CD14-positive monocyte (primary cell): ENCODE data around the gene PLXNA4. TPM values are rescaled to one million over a fixed set of nuclear protein-coding genes. Genes with fewer than 3 reads are reported as not detected.

ENCODE experiments used
- DNase-seq, 3 donors: peaks; one replicate each; pipeline ENCODE4 v3.0.0-alpha.2; 2011 to 2022
- H2AFZ ChIP-seq: 2 replicates; pipeline ENCODE4 v1.6.0; 2012; ENCODE audit warnings: mild to moderate bottlenecking, low read depth, low read length, inconsistent platforms; ENCODE audit not compliant: insufficient read depth, poor library complexity, severe bottlenecking
- H3K27ac ChIP-seq, 2 donors: 1 replicate in 1 of 2; 2 replicates in 1 of 2; pipeline ENCODE4 v1.5.1; 2012 to 2013; ENCODE audit warnings: low read length in 2 of 2, control low read depth in 1 of 2, inconsistent platforms in 1 of 2, low read depth in 1 of 2, mild to moderate bottlenecking in 1 of 2
- H3K27me3 ChIP-seq, 2 donors: one replicate each; pipeline versions ENCODE4 v1.6.0 to v1.6.1; 2011 to 2013; ENCODE audit warnings: low read length in 2 of 2; ENCODE audit not compliant: control insufficient read depth in 2 of 2, insufficient read depth in 2 of 2
- H3K36me3 ChIP-seq, 2 donors: replicated peaks in 1 of 2; 1 replicate in 1 of 2; 2 replicates in 1 of 2; pipeline versions ENCODE4 v1.5.1 to v1.6.1; 2012 to 2013; ENCODE audit warnings: low read length in 2 of 2, control low read depth in 1 of 2, inconsistent platforms in 1 of 2, mild to moderate bottlenecking in 1 of 2; ENCODE audit not compliant: insufficient read depth in 2 of 2, control insufficient read depth in 1 of 2
- H3K4me1 ChIP-seq, 2 donors: 1 replicate in 1 of 2; 2 replicates in 1 of 2; pipeline versions ENCODE4 v1.5.1 to v1.6.1; 2012 to 2013; ENCODE audit warnings: low read length in 2 of 2, control low read depth in 1 of 2, inconsistent platforms in 1 of 2, mild to moderate bottlenecking in 1 of 2, moderate library complexity in 1 of 2; ENCODE audit not compliant: insufficient read depth in 2 of 2, control insufficient read depth in 1 of 2
- H3K4me2 ChIP-seq: replicated peaks from 2 replicates; pipeline ENCODE3; 2012; ENCODE audit warnings: low read length, moderate library complexity, mild to moderate bottlenecking; ENCODE audit not compliant: poor library complexity, severe bottlenecking; ENCODE audit errors: extremely low read depth
- H3K4me3 ChIP-seq, 3 experiments: fragments of 200-600 bp in 1 of 3; sonication (generic) in 1 of 3; replicated peaks in 1 of 3; 1 replicate in 2 of 3; 2 replicates in 1 of 3; pipeline ENCODE4 v1.5.1; 2011 to 2013; ENCODE audit warnings: low read length in 3 of 3, mild to moderate bottlenecking in 3 of 3, control low read depth in 2 of 3, low read depth in 2 of 3, inconsistent platforms in 1 of 3, moderate library complexity in 1 of 3
- H3K79me2 ChIP-seq: 2 replicates; pipeline ENCODE4 v1.6.0; 2012; ENCODE audit warnings: mild to moderate bottlenecking, control low read depth, inconsistent platforms, low read length, moderate library complexity; ENCODE audit not compliant: insufficient read depth
- H3K9ac ChIP-seq: 2 replicates; pipeline ENCODE4 v1.6.0; 2017; ENCODE audit warnings: low read length, mild to moderate bottlenecking; ENCODE audit not compliant: insufficient read depth, poor library complexity, severe bottlenecking
- H3K9me3 ChIP-seq, 2 donors: replicated peaks in 1 of 2; 1 replicate in 1 of 2; 2 replicates in 1 of 2; pipeline versions ENCODE4 v1.5.1 to v1.6.1; 2012 to 2013; ENCODE audit warnings: low read length in 2 of 2, control low read depth in 1 of 2; ENCODE audit not compliant: control insufficient read depth in 1 of 2, insufficient read depth in 1 of 2
- H4K20me1 ChIP-seq: 2 replicates; pipeline ENCODE4 v1.6.0; 2012; ENCODE audit warnings: mild to moderate bottlenecking, low read length, control low read depth, moderate library complexity; ENCODE audit not compliant: insufficient read depth
- H3K27ac Mint-ChIP-seq, 7 donors: one replicate each; pipeline ENCODE4 v1.8.0; 2020; ENCODE audit warnings: mild to moderate bottlenecking in 7 of 7, mixed read lengths in 7 of 7, moderate library complexity in 6 of 7, inconsistent platforms in 2 of 7
- H3K27me3 Mint-ChIP-seq, 3 donors: one replicate each; pipeline ENCODE4 v1.8.0; 2021 to 2022; ENCODE audit warnings: low read depth in 3 of 3, mild to moderate bottlenecking in 3 of 3, mixed read lengths in 3 of 3, moderate library complexity in 3 of 3, inconsistent platforms in 1 of 3
- H3K36me3 Mint-ChIP-seq, 2 donors: one replicate each; pipeline ENCODE4 v1.8.0; 2020; ENCODE audit warnings: mixed read lengths in 2 of 2, inconsistent platforms in 1 of 2, mild to moderate bottlenecking in 1 of 2
- H3K4me1 Mint-ChIP-seq: one replicate; pipeline ENCODE4 v1.8.0; 2020; ENCODE audit warnings: mild to moderate bottlenecking, mixed read lengths
- H3K4me3 Mint-ChIP-seq, 2 donors: one replicate each; pipeline ENCODE4 v1.8.0; 2020; ENCODE audit warnings: mild to moderate bottlenecking in 2 of 2, mixed read lengths in 2 of 2, moderate library complexity in 1 of 2
- H3K9me3 Mint-ChIP-seq, 7 donors: one replicate each; pipeline ENCODE4 v1.8.0; 2020 to 2022; ENCODE audit warnings: mixed read lengths in 7 of 7, mild to moderate bottlenecking in 6 of 7, moderate library complexity in 6 of 7, inconsistent platforms in 2 of 7
- WGBS: methylation state at CpG from one replicate; pipeline ENCODE4 v1.1.5; 2013; ENCODE audit warnings: missing lambda C conversion rate; ENCODE audit not compliant: insufficient coverage; 5-methylcytosine and 5-hydroxymethylcytosine counted together
- intact Hi-C, 2 donors: fragments of 100-400 bp; cut with micrococcal nuclease; formaldehyde crosslinking; loops; one replicate each; pipeline versions ENCODE4 v1.15.0 to v1.15.1; 2023
- polyA plus RNA-seq, 3 donors: library from polyadenylated mRNA; depleted of rRNA in 1 of 3; unstranded in 2 of 3; stranded (reverse) in 1 of 3; fragments of 300-500 nt in 2 of 3; fragments of >200 nt in 1 of 3; fragmentation: Illumina TruSeq in 2 of 3; gene quantifications; 1 replicate in 2 of 3; 2 replicates in 1 of 3; pipeline ENCODE4 v1.2.3, GENCODE V29; 2012 to 2021
- TF ChIP-seq, protein P1 (sequence below): fragments of 200-600 bp; IDR thresholded peaks from one replicate; pipeline ENCODE4 v1.8.0; 2022; ENCODE audit warnings: antibody characterized with exemption, mild to moderate bottlenecking

Gene PLXNA4
- polyA plus RNA-seq, 3 donors: not detected

DNA sequence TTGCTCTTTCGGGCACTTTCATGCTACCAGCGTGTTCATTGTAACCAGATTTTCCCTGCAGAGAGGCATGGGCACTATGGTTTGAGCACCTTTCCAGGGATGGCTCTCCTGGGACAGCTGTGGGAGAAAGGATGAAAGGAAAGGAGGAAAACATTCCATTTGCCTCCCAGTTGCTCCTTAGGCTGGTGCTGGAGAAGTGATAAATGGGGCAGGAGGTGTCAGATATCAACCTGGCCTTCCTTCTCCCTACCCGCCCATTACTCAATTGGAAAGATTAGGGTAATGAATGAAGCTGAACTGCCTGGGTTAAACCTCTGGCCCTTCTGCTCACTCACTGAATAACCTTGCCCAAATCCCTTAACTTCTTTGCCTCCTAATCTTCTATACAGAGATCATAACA, 228.4 kb downstream of the PLXNA4 start:
- TF ChIP-seq, protein P1, sequence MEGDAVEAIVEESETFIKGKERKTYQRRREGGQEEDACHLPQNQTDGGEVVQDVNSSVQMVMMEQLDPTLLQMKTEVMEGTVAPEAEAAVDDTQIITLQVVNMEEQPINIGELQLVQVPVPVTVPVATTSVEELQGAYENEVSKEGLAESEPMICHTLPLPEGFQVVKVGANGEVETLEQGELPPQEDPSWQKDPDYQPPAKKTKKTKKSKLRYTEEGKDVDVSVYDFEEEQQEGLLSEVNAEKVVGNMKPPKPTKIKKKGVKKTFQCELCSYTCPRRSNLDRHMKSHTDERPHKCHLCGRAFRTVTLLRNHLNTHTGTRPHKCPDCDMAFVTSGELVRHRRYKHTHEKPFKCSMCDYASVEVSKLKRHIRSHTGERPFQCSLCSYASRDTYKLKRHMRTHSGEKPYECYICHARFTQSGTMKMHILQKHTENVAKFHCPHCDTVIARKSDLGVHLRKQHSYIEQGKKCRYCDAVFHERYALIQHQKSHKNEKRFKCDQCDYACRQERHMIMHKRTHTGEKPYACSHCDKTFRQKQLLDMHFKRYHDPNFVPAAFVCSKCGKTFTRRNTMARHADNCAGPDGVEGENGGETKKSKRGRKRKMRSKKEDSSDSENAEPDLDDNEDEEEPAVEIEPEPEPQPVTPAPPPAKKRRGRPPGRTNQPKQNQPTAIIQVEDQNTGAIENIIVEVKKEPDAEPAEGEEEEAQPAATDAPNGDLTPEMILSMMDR: no peak
- H4K20me1 ChIP-seq: no peaks in the 10 kb centered on the region
- no peaks in the 10 kb centered on the region for H3K4me1 Mint-ChIP-seq
- H3K4me1 ChIP-seq: no peaks in the 10 kb centered on the region
- no peaks in the 10 kb centered on the region for H3K36me3 Mint-ChIP-seq
- H3K27me3 Mint-ChIP-seq: peaks cover 7 to 18% (median 14%) of the 10 kb centered on the region in 3 donors
- H3K9ac ChIP-seq: no peak overlapping the region
- peaks cover 0 to 2% of the 10 kb centered on the region in 2 donors for H3K27me3 ChIP-seq
- H3K9me3 ChIP-seq: no peaks in the 10 kb centered on the region
- intact Hi-C loops: no loop called here
- H3K4me3 Mint-ChIP-seq: no peak overlapping the region
- no peak overlapping the region for H3K27ac Mint-ChIP-seq
- 77% methylated on average over 2 of the region's 3 CpGs for WGBS
- no peak overlapping the region for H2AFZ ChIP-seq
- no peak for DNase-seq
- no peak overlapping the region for H3K27ac ChIP-seq
- no peaks in the 10 kb centered on the region for H3K79me2 ChIP-seq
- H3K36me3 ChIP-seq: no peaks in the 10 kb centered on the region
- H3K4me2 ChIP-seq: no peak overlapping the region
- no peak overlapping the region for H3K4me3 ChIP-seq
- peaks cover 0 to 3% (median 0%) of the 10 kb centered on the region in 7 donors for H3K9me3 Mint-ChIP-seq

DNA sequence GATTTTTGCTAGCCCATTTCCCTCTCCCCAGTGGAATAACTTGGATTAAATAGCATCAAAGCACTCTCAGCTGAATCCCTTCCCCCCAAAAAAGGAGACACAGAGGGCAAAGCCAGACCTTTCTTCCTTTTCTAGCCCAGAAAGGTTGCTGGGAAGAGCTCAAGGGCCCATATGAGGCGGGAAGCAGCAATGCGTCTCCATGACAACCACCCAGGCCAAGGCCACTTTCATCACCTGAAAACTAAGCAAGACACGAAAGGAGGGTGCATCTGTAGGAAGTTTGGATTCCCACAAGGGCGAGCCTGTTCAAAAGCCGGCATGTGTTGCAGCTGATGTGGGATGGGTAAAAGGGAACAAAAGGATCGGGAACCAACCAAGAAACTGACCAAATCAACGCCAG, 229.1 kb downstream of the PLXNA4 start:
- H3K4me2 ChIP-seq: no peak overlapping the region
- DNase-seq: no peak
- peaks cover 0 to 2% of the 10 kb centered on the region in 2 donors for H3K27me3 ChIP-seq
- H3K9me3 Mint-ChIP-seq: peaks cover 0 to 3% (median 0%) of the 10 kb centered on the region in 7 donors
- H3K27ac ChIP-seq: no peak overlapping the region
- H3K79me2 ChIP-seq: no peaks in the 10 kb centered on the region
- H3K36me3 ChIP-seq: no peaks in the 10 kb centered on the region
- TF ChIP-seq, protein P1: no peak
- no peaks in the 10 kb centered on the region for H3K4me1 ChIP-seq
- no peak overlapping the region for H3K9ac ChIP-seq
- 100% methylated on average over 3 of the region's 7 CpGs for WGBS
- H3K9me3 ChIP-seq: no peaks in the 10 kb centered on the region
- no peaks in the 10 kb centered on the region for H4K20me1 ChIP-seq
- H3K4me3 Mint-ChIP-seq: no peak overlapping the region
- no peak overlapping the region for H3K4me3 ChIP-seq
- no peaks in the 10 kb centered on the region for H3K36me3 Mint-ChIP-seq
- no peak overlapping the region for H2AFZ ChIP-seq
- H3K27me3 Mint-ChIP-seq: peaks cover 7 to 15% (median 14%) of the 10 kb centered on the region in 3 donors
- H3K4me1 Mint-ChIP-seq: no peaks in the 10 kb centered on the region
- intact Hi-C loops: no loop called here
- H3K27ac Mint-ChIP-seq: no peak overlapping the region
